Smooth muscle cell (in vitro differentiated cells): ENCODE measurements around the gene SYNE1. TPM values are rescaled to one million over a fixed set of nuclear protein-coding genes. Genes with fewer than 3 reads are reported as not detected.
A peak's percentile ranks its signal among the peaks of the same experiment; 100 is the strongest.

Experiments used
- DNase-seq: peaks from one replicate; lab custom pipeline; 2025; ENCODE audit not compliant: unreplicated experiment; lab: John Stamatoyannopoulos, UW
- H2AFZ ChIP-seq: fragments of 200-600 bp; sonication (generic); 2 replicates; pipeline ENCODE4 v1.6.0; 2016; ENCODE audit warnings: antibody characterized with exemption, low read depth, mild to moderate bottlenecking
- H3F3A ChIP-seq: fragments of 200-600 bp; sonication (generic); 2 replicates; pipeline ENCODE4 v1.6.0; 2017; ENCODE audit warnings: antibody characterized with exemption, low read depth
- H3K27ac ChIP-seq: fragments of 200-600 bp; sonication (generic); 2 replicates; pipeline ENCODE4 v1.5.1; 2016; ENCODE audit warnings: low read depth, mild to moderate bottlenecking
- H3K27me3 ChIP-seq: fragments of 200-600 bp; sonication (generic); 2 replicates; pipeline ENCODE4 v1.6.1; 2016; ENCODE audit warnings: low read depth, mild to moderate bottlenecking
- H3K36me3 ChIP-seq: fragments of 200-600 bp; sonication (generic); 2 replicates; pipeline ENCODE4 v1.5.1; 2016; ENCODE audit warnings: low read depth
- H3K4me1 ChIP-seq: fragments of 200-600 bp; sonication (generic); 2 replicates; pipeline ENCODE4 v1.5.1; 2016; ENCODE audit warnings: low read depth
- H3K4me2 ChIP-seq: fragments of 200-600 bp; sonication (generic); 2 replicates; pipeline ENCODE4 v1.6.0; 2016; ENCODE audit warnings: mild to moderate bottlenecking
- H3K4me3 ChIP-seq: fragments of 200-600 bp; sonication (generic); 2 replicates; pipeline ENCODE4 v1.5.1; 2016; ENCODE audit warnings: mild to moderate bottlenecking
- H3K79me2 ChIP-seq: fragments of 200-600 bp; sonication (generic); 2 replicates; pipeline ENCODE4 v1.6.0; 2016; ENCODE audit warnings: low read depth, mild to moderate bottlenecking
- H3K9ac ChIP-seq: fragments of 200-600 bp; sonication (generic); 2 replicates; pipeline ENCODE4 v1.6.0; 2016; ENCODE audit warnings: low read depth
- H3K9me3 ChIP-seq: fragments of 200-600 bp; sonication (generic); replicated peaks from 2 replicates; pipeline ENCODE4 v1.5.1; 2016; ENCODE audit warnings: low read depth
- H4K20me1 ChIP-seq: fragments of 200-600 bp; sonication (generic); 2 replicates; pipeline ENCODE4 v1.6.0; 2016; ENCODE audit warnings: low read depth
- WGBS: methylation state at CpG from one replicate; pipeline ENCODE4 v1.1.7; 2016; ENCODE audit warnings: low lambda C conversion rate; 5-methylcytosine and 5-hydroxymethylcytosine counted together
- polyA plus RNA-seq: library from polyadenylated mRNA; unstranded; fragments of >200 nt; fragmentation: Nextera tagmentation; extraction: Ambion mirVana; gene quantifications from 2 replicates; pipeline ENCODE4 v1.2.1, GENCODE V29; 2016
- total RNA-seq: library from RNA; depleted of rRNA; stranded (reverse); fragments of >200 nt; gene quantifications from 2 replicates; pipeline ENCODE4 v1.2.3, GENCODE V29; 2014
- TF ChIP-seq, protein P1 (sequence below): fragments of 200-600 bp; sonication (generic); IDR thresholded peaks from 2 replicates; pipeline ENCODE4 v1.5.1; 2017; ENCODE audit warnings: borderline replicate concordance, mild to moderate bottlenecking, antibody characterized with exemption; ENCODE audit not compliant: insufficient read depth, poor library complexity, severe bottlenecking

The SYNE1 gene
- total and polyA plus RNA-seq, 2 experiments from 2014 or later: 18.2 to 56.2 TPM

DNA sequence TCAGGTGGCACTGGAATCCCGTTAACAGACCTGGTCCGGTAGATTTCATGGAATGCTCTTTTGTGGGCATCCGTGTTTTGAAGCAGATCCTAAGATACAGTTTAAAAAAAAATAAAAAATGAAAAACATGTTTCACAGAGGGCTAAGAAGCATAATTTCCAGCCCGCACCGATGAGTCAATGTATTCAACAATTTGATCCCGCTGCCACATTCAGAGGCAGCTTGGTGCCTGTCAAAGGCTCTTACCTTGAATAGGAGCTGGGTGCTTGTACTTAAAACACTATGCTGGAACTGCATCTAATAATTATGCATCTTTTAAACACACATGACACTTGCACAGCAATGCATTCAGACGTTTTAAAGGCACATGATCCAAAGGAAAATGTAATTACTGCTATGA is 164.8 kb downstream of the SYNE1 start:
- no peaks in the 10 kb centered on the region for H3K9me3 ChIP-seq
- TF ChIP-seq, protein P1, sequence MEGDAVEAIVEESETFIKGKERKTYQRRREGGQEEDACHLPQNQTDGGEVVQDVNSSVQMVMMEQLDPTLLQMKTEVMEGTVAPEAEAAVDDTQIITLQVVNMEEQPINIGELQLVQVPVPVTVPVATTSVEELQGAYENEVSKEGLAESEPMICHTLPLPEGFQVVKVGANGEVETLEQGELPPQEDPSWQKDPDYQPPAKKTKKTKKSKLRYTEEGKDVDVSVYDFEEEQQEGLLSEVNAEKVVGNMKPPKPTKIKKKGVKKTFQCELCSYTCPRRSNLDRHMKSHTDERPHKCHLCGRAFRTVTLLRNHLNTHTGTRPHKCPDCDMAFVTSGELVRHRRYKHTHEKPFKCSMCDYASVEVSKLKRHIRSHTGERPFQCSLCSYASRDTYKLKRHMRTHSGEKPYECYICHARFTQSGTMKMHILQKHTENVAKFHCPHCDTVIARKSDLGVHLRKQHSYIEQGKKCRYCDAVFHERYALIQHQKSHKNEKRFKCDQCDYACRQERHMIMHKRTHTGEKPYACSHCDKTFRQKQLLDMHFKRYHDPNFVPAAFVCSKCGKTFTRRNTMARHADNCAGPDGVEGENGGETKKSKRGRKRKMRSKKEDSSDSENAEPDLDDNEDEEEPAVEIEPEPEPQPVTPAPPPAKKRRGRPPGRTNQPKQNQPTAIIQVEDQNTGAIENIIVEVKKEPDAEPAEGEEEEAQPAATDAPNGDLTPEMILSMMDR: no peak
- H3K27ac ChIP-seq: no peak overlapping the region
- no peak overlapping the region for H3K9ac ChIP-seq
- H2AFZ ChIP-seq: no peak overlapping the region
- H3F3A ChIP-seq: no peaks in the 10 kb centered on the region
- H3K36me3 ChIP-seq: no peaks in the 10 kb centered on the region
- H4K20me1 ChIP-seq: no peaks in the 10 kb centered on the region
- no peak overlapping the region for H3K4me3 ChIP-seq
- DNase-seq: no peak
- H3K4me1 ChIP-seq: no peaks in the 10 kb centered on the region
- no peaks in the 10 kb centered on the region for H3K27me3 ChIP-seq
- H3K79me2 ChIP-seq: no peaks in the 10 kb centered on the region
- no peak overlapping the region for H3K4me2 ChIP-seq
- 88% methylated on average over 7 of the region's 7 CpGs for WGBS

DNA sequence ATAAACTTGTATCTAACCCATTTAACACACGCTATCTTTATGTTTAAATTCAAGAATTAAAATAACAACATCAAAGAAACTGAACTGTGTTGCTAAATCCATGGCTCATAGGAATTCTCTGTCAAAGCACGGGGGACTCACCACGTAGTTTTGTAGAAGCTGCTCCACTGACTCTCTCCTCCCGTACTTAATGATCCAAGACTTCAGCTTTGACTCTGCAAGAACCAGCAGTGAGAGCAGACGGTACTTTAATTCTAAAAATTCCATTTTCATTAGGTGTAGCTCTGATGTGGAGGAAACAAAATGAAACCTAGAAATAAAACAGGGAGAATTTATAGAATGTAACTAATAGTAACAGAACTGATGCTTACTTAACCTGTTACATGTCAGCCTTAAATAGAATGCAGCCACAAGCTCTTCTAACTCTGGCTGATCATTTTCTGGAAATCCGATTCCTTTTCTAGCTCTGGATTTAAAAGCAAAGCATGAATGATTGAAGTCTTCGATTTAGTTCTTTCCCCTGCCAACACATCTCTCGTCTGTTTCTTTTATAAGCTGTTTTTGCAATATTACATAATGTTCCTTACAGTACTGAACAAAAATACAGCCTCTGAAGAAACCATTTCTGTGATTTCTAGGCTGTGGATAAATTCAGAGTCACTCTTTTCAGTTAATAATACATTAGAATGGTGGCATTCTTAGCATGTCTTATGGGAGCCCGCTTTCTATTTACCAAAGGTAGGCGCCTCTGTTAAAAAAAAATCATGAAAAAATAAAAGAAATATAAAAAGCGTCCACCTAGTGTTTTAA is 165.5 kb downstream of the SYNE1 start:
- no peak for DNase-seq
- Histone ChIP-seq H3K9ac (no peak overlapping the region), H3K9me3 (no peaks in the 10 kb centered on the region), H3K4me2 (peak overlapping the region; percentile 41), H3F3A (no peaks in the 10 kb centered on the region), H4K20me1 (no peaks in the 10 kb centered on the region), H3K4me3 (no peak overlapping the region), H2AFZ (peak overlapping the region; percentile 70), H3K79me2 (no peaks in the 10 kb centered on the region), H3K36me3 (no peaks in the 10 kb centered on the region), H3K4me1 (no peaks in the 10 kb centered on the region), H3K27me3 (no peaks in the 10 kb centered on the region), H3K27ac (no peak overlapping the region)
- 79% methylated on average over 11 of the region's 11 CpGs for WGBS
- TF ChIP-seq, protein P1: no peak

DNA sequence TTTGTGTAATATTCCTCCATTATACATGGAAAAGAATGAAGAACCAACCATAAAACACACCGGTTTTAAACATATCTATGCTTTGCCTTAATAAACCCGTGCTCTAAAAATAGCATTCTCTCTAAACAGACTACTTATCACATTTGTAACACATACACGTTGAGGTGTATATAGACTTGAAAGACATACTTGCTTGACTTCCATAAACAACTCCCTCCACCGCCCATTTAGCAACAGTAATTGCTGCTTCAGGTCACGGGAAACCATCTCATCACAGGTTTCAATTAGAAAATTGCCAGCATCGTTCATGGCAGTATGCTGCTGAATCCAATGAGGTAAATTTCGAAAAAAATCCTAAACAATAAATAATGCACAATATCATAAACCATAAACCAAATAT is 174.0 kb downstream of the SYNE1 start:
- H3F3A ChIP-seq: no peaks in the 10 kb centered on the region
- H3K4me2 ChIP-seq: no peak overlapping the region
- no peaks in the 10 kb centered on the region for H3K36me3 ChIP-seq
- no peaks in the 10 kb centered on the region for H3K27me3 ChIP-seq
- TF ChIP-seq, protein P1: no peak
- H4K20me1 ChIP-seq: no peaks in the 10 kb centered on the region
- no peak overlapping the region for H3K9ac ChIP-seq
- 82% methylated on average over 7 of the region's 7 CpGs for WGBS
- no peaks in the 10 kb centered on the region for H3K4me1 ChIP-seq
- H3K79me2 ChIP-seq: no peaks in the 10 kb centered on the region
- DNase-seq: no peak
- no peak overlapping the region for H3K27ac ChIP-seq
- no peak overlapping the region for H3K4me3 ChIP-seq
- H2AFZ ChIP-seq: no peak overlapping the region
- no peaks in the 10 kb centered on the region for H3K9me3 ChIP-seq

DNA sequence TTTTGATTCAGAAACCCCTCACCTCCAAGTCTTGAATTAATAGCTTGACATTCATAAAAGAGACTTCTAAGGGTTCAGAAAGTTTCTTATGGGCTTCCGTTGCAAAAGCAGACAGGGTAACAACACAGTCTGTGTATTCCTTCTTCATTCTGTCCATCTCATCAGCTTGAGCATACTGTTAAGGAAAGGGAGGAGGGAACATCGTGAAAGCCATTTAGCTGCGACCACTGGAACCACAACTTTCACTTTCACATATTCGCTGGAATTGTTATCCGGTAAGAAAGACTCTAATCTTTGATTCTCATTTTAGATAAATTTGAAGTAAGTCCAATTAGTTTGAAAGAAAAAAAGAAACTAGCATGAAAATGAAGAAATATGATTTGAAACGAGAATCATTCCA is 174.4 kb downstream of the SYNE1 start:
- Histone ChIP-seq H3K36me3 (no peaks in the 10 kb centered on the region), H3K9me3 (no peaks in the 10 kb centered on the region), H3K79me2 (no peaks in the 10 kb centered on the region), H4K20me1 (no peaks in the 10 kb centered on the region), H3F3A (no peaks in the 10 kb centered on the region), H3K9ac (no peak overlapping the region), H3K27me3 (no peaks in the 10 kb centered on the region), H2AFZ (no peak overlapping the region), H3K4me2 (no peak overlapping the region), H3K27ac (no peak overlapping the region), H3K4me3 (no peak overlapping the region), H3K4me1 (no peaks in the 10 kb centered on the region)
- TF ChIP-seq, protein P1: no peak
- 89% methylated on average over 6 of the region's 6 CpGs for WGBS
- DNase-seq: no peak
